ENCODE data around the gene SLC16A9. TPM values are rescaled to one million over a fixed set of nuclear protein-coding genes. Genes with fewer than 3 reads are reported as not detected.

Gene SLC16A9
- total and polyA plus RNA-seq, 12 donors, result 129 to 382 (median 189) TPM

DNA sequence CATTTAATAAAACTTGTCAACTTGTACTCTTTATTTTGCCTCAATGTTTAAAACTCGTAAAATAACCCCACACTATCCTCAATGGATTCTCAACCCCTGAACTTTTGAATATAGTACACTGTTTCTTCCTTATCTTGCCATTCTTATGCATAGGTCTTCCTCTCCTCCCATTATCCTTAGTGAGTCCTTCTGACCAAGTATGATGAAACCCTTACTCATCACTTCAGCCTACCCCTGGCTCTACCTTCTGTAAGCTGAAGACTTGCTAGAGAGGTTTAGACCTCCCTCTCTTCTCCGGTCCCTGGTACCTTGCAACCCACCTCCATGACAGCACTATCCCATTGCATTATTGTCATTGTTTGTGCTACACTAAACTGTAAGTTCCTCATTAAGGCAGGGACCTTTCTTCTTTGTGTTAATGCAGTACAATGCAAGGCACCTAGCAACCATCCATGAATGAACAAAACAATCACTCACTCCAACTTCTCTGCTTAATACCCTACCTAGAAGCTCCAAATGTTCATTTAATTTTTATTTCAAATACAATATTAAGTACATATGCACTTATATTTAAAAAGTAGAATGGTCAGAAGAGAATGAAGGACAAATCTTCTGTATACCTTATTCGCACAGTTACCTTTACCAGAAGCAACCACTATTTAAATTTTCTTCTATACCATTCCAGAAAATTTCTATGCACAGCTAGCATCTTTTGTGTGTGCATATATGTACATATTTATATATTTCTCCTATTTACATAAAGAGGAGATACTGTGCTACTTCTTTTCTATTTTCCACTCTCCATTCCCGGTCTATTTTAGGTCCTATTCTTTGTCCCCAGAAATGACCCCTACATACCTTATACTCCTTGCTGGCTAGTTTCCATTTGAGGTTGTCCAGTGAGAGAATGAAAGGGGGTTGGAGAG lies 77.5 kb downstream of the SLC16A9 start:
- intact Hi-C loops (cut with DNase I), result no loop called here

DNA sequence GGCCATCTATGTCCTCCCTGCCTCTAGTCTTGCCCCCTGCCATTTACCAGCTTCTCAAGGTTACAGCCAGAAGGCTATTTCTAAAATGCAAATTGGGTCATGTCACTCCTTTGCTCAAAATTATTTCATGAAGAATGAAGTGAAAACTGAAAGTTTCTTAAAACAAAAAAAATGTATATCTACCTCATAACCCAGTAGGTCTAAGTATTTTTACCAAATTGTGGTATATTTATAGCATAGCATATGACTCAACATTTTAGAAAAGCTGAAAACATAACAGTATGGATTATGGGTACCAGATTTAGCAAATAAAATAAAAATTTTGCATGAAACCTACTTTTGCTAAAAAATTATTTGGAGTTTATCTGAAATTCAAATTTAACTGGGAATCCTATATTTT lies 78.4 kb downstream of the SLC16A9 start:
- peaks cover 0 to 9% of the 10 kb centered on the region in 2 donors for H3K4me1 ChIP-seq (replicated peaks in 1 of 2)
- H3K9me3 ChIP-seq (replicated peaks in 1 of 3), result no peaks in the 10 kb centered on the region
- no peak overlapping the region for H3K4me3 ChIP-seq
- H3K27ac ChIP-seq, result no peak overlapping the region
- TF ChIP-seq, protein P1, sequence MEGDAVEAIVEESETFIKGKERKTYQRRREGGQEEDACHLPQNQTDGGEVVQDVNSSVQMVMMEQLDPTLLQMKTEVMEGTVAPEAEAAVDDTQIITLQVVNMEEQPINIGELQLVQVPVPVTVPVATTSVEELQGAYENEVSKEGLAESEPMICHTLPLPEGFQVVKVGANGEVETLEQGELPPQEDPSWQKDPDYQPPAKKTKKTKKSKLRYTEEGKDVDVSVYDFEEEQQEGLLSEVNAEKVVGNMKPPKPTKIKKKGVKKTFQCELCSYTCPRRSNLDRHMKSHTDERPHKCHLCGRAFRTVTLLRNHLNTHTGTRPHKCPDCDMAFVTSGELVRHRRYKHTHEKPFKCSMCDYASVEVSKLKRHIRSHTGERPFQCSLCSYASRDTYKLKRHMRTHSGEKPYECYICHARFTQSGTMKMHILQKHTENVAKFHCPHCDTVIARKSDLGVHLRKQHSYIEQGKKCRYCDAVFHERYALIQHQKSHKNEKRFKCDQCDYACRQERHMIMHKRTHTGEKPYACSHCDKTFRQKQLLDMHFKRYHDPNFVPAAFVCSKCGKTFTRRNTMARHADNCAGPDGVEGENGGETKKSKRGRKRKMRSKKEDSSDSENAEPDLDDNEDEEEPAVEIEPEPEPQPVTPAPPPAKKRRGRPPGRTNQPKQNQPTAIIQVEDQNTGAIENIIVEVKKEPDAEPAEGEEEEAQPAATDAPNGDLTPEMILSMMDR (IDR thresholded peaks at IDR 0.05), result no peak
- TF ChIP-seq POLR2A (IDR thresholded peaks at IDR 0.05), result no peak
- no peaks in the 10 kb centered on the region for H3K27me3 ChIP-seq
- no peak for DNase-seq
- intact Hi-C loops (cut with DNase I), result no loop called here
- no peaks in the 10 kb centered on the region for H3K36me3 ChIP-seq (replicated peaks in 1 of 2)

More for the DNA sequence above, 77.5 kb downstream of the SLC16A9 start:
- TF ChIP-seq, protein P1 (IDR thresholded peaks at IDR 0.05), result no peak
- no peak for TF ChIP-seq POLR2A (IDR thresholded peaks at IDR 0.05)
- Histone ChIP-seq H3K36me3 (replicated peaks in 1 of 2) (no peaks in the 10 kb centered on the region), H3K27ac (no peak overlapping the region), H3K4me3 (no peak overlapping the region), H3K9me3 (replicated peaks in 1 of 3) (no peaks in the 10 kb centered on the region), H3K4me1 (replicated peaks in 1 of 2) (peaks cover 0 to 5% of the 10 kb centered on the region in 2 donors), H3K27me3 (no peaks in the 10 kb centered on the region)
- 93 to 98% (median 94%) methylated on average over 4 of the region's 4 CpGs for WGBS, 4 donors
- DNase-seq, result no peak

DNA sequence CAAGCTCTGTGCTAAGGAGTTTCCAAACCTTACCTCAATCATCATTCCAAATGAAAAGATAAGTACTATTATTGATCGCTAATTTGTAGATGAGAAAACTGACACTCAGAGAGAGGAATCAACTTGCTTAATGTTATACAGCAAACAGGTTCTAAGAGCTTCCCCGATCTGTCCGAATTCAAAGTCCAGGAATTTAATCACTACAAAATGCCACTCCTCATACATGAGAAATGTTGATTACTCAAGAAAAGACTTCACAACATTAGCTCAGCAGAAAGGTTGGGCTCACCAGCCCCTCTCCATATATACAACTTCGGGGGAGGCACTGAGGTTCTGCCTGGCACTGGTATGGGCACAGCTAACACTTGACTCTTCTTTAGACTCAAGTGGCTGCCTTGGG lies 80.7 kb downstream of the SLC16A9 start:
- intact Hi-C loops (cut with DNase I), result loop anchor here (2.0 to 10.0 kb wide), 4 partner anchors 178 to 406 kb away; no protein-coding TSS in a partner anchor
- no peaks in the 10 kb centered on the region for H3K36me3 ChIP-seq (replicated peaks in 1 of 2)
- no peak for TF ChIP-seq POLR2A (IDR thresholded peaks at IDR 0.05)
- TF ChIP-seq, protein P1 (IDR thresholded peaks at IDR 0.05), result no peak

DNA sequence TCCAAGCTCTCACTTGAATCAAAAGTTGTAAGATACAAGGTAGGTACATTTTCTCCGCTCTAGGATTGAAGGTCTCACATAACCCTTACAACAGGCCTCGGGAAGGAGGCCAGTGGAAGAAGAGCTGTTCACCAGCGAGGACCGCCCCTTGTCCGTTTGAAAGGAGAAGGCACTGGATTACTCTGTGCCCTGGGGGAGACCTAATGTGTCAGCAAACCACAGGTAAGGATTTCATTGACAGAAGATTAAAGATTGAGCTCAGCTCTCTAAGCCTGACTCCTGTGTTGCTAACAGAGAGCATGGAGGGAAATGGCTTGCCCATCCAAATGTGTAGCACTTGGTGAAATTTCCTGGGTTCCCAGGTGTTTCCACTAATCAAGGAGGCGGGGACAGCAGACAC lies 81.2 kb downstream of the SLC16A9 start:
- Histone ChIP-seq H3K36me3 (replicated peaks in 1 of 2) (no peaks in the 10 kb centered on the region), H3K27me3 (no peaks in the 10 kb centered on the region), H3K27ac (no peak overlapping the region), H3K4me3 (no peak overlapping the region), H3K4me1 (replicated peaks in 1 of 2) (peaks cover 0 to 6% of the 10 kb centered on the region in 2 donors), H3K9me3 (replicated peaks in 1 of 3) (no peaks in the 10 kb centered on the region)
- no peak for DNase-seq
- WGBS, 4 donors, result 66 to 79% (median 76%) methylated on average over 6 of the region's 6 CpGs
- intact Hi-C loops (cut with DNase I), result loop anchor here (2.0 to 10.0 kb wide), 4 partner anchors 179 to 406 kb away; no protein-coding TSS in a partner anchor
- TF ChIP-seq, protein P1 (IDR thresholded peaks at IDR 0.05), result no peak
- no peak for TF ChIP-seq POLR2A (IDR thresholded peaks at IDR 0.05)

More for the DNA sequence above, 80.7 kb downstream of the SLC16A9 start:
- H3K27ac ChIP-seq, result no peak overlapping the region
- H3K4me1 ChIP-seq (replicated peaks in 1 of 2), result peaks cover 0 to 6% of the 10 kb centered on the region in 2 donors
- H3K27me3 ChIP-seq, result no peaks in the 10 kb centered on the region
- H3K9me3 ChIP-seq (replicated peaks in 1 of 3), result no peaks in the 10 kb centered on the region
- 95 to 98% (median 96%) methylated on average over 4 of the region's 4 CpGs for WGBS, 4 donors
- no peak overlapping the region for H3K4me3 ChIP-seq
- no peak for DNase-seq
